ENCODE results near the gene PPP1R3G.
"Not testable (repeated sequence)": the region's sequence is repeated elsewhere in the genome, so short reads cannot be mapped to it uniquely, and the experiment has no call there.

PPP1R3G gene

GRCh38 chr6:5084781-5085647, at the start of gene PPP1R3G:
PPP1R3G (plus strand) TSS chr6:5085341; CDS start chr6:5085486, 145 bp downstream.
- peak; percentile 34 to 38 for DNase-seq

DNA sequence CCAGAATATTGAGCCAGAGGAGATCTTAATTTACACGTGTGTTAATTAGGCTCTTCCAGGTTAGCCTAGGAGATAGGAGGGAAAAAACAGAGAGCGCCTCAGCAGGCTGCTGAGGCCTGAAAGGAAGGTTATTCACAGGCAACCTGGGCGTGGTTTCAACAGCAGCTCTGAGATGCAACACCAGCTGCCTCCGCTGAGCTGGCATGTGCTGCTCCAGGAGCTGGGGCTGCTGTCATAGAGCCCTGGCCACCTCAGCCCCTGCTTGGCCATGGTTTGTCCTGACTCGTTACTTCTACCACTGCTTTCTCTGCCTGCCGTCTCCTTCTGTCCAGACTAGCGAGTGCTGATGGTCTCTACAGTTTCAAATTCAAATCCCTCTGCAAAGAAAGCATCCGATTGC, 48.9 kb upstream of the PPP1R3G start:
- peak; percentile 47 to 87 for DNase-seq

GRCh38 chr6:5041955-5042354, 43.2 kb upstream of the PPP1R3G start:
- DNase-seq, result no peak

GRCh38 chr6:5042436-5042835, 42.7 kb upstream of the PPP1R3G start:
- DNase-seq, result no peak

GRCh38 chr6:5044866-5045265, 40.3 kb upstream of the PPP1R3G start:
- DNase-seq, result no peak

DNA sequence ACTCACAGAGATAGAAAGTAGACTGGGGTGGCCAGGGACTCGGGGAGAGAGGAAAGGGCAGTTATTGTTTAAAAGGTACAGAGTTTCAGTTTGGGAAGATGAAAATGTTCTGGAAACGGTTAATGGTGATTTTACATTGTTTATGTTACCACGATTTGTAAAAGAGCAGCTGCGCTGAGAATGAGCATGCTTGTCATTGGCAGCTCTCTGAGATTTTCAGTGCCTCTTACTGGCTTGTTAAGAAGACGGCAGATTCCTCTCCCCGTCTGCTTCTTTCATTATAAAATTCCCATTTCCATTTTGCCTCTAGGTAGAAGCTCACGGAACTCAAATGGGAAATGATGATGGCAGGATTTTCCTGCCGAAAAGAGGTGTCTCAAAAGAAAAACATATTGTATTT, 39.7 kb upstream of the PPP1R3G start:
- DNase-seq, result no peak

GRCh38 chr6:5046430-5046829, 38.7 kb upstream of the PPP1R3G start:
- peak; percentile 89 to 96 for DNase-seq

DNA sequence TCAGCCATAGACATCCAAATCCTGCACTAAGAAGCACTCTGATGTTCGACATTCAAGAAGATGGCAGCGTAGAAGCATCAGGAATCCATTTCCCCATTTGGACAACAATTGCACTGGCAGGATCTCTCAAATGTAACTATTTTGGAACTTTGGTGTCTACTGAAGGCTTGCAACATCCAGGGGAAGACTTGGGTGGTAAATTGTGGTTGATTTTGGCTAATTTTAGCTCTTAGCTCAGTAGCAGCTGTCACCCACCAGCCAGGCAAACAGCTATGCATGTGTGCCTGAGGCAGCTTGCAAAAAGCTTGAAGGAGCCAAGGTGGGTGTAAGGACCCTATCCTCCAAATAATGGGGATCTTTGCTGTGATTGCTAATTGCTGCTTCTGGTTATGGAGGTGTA, 35.1 kb upstream of the PPP1R3G start:
- no peak for DNase-seq

- no peak for DNase-seq
Measured at GRCh38 chr6:5051394-5051793, 33.7 kb upstream of the PPP1R3G start.

DNA sequence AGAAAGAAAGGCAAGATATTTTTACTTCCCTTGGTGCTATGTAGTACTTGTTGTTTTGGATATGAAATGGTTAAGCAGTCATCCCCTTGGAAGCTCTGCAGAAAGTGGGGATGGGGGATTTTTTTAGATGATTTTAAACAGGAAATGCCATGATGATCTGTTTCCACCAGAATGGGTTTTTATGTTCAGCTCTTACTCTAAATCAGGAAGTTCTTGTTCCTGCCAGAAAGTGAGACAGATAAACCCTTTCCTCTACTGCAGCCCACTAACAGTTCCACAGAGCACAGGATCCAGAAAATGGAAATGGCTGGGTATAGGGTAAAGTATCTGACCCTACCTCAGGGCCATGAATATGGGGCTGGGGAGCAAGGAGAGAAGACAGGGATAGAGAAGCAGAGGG, 32.1 kb upstream of the PPP1R3G start:
- DNase-seq, result no peak

DNA sequence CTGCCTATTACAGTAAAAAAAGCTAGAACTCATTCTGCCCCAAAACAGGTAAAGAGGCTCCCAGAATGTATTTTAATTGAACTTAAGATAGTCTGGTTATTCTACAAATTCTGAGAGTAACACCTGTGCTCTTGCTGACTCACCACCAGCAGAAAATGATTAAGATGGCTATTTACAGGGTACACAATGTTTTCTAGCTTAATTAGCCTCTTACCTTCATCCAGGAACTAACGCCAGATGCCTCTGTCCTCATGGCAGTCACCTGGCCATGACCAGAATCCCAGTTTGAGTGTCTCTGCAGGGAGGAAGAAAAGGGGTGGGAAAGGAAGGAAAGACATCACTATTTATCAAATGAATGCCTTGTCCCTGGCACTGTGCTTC, 31.3 kb upstream of the PPP1R3G start:
- peak in 1 of 2 experiments; percentile 19 for DNase-seq

DNA sequence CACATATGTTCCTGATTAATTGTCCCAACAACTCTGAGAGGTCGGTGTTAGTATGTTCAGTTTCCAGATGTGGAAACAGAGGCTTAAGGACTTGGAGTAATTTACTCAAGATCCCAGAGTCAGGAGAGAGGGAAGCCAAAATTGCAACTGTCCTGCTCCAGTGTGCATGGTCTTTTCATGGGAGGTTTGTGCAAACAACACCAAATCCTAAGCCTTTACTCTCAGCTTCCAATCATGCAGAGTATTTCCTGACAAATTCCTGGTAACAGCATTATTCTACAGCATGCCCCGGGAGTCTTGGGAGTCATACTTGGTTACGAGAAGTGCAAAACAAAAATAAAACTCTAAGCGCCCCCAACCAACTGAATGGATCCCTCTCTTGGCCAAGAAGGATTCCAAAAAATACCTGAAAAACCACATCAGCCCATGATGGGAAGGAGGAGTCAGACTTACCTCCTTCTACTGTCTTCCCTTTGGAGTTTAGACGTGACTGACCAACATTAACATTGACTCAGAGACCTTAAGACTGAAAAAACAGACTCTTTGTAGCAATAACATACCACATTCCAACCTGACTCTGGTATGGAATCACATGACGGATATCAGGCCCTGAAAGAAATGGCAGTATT, 30.8 kb upstream of the PPP1R3G start:
- no peak for DNase-seq

DNA sequence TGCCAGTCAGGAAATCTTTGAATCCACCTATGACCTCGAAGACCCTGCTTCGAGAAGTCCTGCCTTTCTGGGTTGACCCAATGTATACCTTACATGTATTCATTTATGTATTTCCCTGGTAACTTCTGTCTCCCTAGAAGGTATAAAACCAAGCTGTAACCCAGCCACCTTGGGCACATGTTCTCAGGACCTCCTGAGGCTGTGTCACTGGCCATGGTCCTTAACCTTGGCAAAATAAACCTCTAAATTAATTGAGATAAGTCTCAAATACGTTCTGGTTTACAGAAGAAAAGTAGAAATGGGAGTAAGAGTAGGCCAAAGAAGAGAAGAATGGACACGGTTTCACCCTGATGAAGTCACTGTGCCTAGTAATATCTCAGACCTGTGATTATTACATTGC, 30.0 kb upstream of the PPP1R3G start:
- DNase-seq, result no peak

DNA sequence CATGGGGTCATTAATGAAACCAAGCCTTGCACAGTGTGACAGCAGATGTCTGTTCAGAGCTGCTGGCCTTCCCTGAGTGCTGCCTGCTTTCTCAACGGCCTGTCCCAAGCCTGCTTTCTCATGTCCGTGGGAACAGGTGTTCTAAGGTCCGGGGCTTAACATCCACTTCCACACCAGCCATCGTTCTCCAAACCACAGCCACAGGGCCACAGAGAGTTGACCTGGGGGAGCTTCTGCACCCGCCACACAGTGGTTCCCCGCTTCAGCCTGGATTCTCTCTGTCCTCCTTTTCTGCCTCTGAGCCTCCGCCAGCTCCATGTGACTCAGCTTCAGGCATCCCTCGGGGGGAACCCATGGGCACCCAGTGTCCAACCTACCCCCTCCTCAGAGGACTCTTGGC, 26.9 kb upstream of the PPP1R3G start:
- no peak for DNase-seq

DNA sequence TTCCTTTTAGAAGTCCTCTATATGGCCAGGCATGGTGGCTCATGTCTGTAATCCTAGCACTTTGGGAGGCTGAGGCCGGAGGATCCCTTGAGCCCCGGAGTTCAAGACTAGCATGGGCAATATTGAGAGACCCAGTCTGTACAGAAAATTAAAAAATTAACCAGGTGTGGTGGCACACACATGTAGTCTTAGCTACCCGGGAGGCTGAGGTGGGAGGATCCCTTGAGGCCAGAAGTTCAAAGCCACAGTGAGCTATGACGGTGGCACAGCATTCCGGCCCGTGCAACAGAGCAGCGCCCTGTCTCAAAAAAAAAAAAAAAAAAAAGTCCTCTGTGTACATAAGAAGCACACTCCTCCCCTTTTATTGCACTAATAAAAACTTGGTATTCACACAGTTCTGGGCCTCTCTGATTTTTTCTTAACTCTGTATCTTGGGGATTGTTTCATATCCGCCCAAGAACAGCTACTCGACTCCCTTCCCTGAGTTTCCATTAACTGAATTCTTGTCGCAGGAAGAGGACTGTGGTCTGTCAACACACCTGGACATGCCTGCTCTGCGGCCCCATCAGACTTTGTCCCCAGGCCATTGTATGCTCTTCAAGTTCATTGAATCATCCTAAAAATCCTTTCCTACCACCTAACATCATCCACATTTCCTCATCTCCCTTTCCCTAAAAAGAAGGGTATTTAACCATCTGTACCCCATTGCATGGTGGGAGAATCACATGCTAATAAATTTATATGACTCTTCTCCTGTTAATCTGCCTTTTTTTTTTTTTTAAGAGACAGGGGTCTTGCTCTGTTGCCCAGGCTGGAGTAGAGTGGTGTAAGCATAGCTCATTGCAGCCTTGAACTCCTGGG, 25.9 kb upstream of the PPP1R3G start:
- no peak for DNase-seq

DNA sequence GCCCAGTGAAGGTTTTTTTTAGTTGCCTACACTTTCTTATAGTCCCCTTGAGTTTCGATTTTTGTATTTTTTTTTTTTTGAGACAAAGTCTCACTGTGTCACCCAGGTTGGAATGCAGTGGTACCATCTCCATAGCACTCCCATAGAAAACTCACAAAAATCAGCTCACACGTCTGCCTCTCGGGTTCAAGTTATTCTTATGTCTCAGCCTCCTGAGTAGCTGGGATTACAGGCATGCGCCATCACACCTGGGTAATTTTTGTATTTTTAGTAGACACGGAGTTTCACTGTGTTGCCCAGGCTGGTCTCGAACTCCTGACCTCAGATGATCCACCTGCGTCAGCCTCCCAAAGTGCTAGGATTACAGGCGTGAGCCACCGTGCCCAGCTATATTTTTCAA, 24.7 kb upstream of the PPP1R3G start:
- DNase-seq, result not testable (repeated sequence)

DNA sequence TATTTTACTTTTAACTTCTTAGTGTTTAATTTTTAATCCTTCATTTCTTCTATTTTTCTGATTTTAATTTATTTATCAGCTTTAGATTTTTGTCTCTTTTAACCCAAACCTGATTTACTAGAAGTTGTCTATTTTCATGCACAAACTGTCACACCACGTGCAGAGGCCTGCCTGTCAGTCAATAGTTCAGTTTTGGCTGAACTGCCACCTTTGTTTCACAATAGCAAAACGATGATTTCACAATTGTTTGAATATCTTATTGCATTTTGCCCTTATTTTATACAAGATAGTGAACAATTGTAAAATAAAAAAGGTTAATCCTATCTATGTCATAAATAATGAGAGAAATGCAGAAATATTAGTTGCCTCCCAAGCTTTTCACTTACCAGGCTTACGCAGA, 24.0 kb upstream of the PPP1R3G start:
- DNase-seq, result no peak

GRCh38 chr6:5063617-5064016, 21.5 kb upstream of the PPP1R3G start:
- no peak for DNase-seq

DNA sequence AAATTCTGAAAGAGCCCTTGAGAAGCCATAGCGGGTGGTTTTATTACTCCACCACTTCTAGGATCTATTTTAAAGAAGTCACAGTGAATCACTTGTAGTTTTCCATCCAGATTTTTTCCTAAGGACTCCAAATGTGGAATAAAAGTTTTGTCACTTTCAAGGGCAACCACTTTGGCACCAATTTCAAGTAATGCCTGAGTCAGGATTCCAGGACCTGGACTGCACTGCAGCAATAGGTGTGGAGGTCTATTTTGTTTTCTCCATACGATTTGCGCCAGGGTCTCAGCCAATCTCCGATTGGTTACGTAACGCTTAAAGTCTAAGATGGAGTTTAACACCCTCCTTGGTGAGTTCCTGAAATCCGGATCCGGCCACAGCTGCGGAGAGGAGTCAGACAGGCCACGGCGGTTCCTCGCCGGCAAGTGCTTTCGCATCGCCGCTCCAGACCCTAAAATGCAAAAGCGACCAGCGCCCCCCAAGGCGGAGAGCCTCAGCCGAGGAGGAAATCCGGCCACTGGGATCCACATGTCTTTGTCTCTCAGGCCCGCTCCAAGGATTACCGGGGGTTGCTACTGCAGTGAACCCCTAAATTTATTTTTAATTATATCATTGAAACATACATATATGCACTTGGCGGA, 18.6 kb upstream of the PPP1R3G start:
- no peak for DNase-seq

GRCh38 chr6:5067305-5067704, 17.8 kb upstream of the PPP1R3G start:
- no peak for DNase-seq

- no peak for DNase-seq
Measured at GRCh38 chr6:5068153-5068751, 16.9 kb upstream of the PPP1R3G start.

DNA sequence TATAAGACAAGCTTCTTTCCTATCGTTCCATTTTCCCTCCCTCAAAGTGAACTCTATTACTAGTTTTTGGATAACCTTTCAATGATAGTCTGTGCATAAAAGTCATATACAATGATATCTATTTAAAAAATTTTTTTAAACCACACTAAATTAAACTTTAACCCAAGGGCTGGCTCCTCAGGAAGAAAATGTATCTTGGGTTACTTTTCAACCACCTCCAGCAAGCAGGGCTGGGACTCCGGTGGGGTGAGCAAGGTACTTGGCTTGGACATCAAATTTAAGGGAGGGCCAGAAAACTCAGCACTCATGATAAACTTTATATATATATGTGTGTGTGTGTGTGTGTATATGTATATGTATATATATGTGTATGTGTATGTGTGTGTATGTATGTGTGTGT, 13.9 kb upstream of the PPP1R3G start:
- no peak for DNase-seq

GRCh38 chr6:5072440-5072839, 12.7 kb upstream of the PPP1R3G start:
- no peak for DNase-seq
